ENCODE results near the gene IDI2.

IDI2 gene

DNA sequence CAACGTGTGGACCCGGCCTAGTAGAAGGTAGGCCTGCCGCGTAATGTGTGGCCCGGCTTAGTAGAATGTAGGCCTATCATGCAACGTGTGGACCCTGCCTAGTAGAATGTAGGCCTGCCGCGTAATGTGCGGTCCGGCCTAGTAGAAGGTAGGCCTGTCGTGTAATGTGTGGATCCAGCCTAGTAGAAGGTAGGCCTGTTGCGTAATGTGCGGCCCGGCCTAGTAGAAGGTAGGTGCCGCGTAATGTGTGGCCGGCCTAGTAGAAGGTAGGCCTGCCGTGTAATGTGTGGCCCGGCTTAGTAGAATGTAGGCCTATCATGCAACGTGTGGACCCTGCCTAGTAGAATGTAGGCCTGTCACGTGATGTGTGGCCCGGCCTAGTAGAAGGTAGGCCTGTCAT, 49.3 kb downstream of the IDI2 start:
- DNase-seq, result no peak

DNA sequence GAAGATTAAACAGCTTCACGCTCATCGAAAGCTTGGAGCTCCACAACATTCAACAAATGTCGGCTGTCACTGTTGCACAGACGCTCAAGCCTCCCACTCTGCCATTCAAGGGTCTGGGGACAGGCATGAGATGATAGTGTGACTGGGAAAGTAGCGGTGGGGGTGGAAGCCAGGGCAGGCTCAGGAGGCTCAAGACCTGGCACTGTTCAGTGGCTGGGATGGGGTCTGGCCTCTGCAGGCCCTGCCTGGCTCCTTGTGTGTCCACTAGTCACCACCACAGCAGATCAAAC, 50.9 kb downstream of the IDI2 start:
- no peak for DNase-seq

DNA sequence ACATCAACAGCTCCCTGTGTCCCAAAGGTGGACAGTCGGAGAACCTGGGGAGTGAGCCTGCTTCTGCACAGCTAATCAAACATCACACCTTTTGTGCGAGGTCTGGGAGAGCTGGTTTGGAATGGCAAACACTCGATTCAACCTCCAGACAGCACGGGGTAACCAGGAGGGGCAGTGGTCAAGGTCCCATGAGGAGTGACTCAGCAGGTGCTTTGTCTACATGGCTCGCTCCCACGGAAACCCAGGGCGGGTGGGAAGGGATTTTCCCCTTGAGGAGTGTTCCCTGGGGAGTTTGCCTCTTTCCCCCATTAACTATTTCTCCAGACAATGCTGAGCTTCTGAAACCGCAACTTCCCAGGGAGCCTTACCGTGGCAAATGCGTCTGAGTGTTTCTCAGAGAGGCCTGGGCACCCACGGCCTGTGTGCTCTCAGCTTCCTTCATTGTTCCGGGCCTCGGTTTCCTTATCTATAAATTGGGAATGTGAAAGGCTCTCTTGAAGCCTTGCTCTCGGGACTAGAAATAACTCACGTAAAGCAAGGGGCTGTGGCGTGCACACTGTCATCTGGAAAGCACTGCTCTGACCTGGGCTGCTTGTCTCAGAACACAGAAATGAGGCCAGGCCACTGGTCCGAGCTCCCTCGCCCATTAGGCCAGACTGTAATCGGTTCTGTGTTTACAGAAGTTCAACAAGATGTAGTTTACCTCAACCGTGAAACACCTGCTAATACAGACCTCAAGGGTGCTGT, 51.4 kb downstream of the IDI2 start:
- no peak for DNase-seq

DNA sequence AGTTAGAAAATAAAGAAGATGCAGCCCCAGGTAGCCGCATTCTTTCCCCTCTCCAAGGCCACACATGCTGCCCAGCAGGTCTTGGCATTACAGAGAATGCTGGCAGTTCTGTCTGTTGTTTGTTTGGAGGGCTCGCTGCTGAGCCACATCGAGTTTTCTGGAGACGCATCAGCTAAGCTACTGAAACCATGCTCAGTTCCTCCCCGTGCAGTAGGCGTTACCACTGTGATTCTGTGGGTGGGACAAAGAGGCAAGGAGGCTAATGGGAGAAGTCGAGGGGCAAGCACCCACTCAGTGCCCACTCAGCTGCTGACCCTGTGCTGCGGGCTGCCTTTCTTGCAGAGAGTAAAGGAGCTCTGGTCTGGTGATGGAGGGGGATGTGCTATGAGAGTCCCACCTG, 52.9 kb downstream of the IDI2 start:
- no peak for DNase-seq

DNA sequence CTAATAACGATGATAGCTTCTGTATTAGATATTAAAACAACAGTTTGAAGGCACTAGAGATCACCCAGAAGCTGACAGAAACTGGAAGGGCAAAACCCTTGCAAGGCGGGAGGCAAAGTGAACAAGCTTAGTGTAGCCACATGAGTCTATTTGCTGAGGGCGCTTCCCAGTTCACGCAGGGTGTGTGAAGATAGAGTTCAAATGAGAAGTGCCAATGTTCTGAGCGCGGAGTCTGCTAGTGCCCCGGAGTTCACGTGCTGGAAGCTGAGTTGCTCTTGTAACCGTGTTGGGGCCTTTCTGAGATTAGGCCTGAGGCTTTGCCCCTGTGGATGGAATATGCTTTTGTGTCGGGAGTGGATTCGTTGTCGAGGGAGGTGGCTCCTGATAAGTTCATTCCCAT, 54.0 kb downstream of the IDI2 start:
- DNase-seq, result no peak

DNA sequence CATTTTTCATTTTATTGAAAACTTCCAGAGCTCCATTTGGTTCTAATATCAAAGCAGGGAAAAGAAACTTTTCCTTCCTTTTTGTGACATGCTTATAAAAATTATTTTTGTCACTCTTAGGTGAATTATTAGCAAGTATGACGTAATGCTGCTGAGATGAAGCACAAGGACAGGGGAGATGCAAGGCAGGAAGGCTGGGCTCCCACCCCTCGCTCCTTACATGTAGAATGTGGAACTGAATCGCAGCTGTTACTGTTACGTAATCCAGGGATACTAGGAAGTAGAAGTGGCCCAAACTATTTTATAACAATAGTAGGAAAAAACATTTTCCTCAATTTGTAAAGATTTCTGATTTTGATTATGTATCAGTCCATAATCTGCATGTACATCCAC, 54.5 kb downstream of the IDI2 start:
- no peak for DNase-seq

DNA sequence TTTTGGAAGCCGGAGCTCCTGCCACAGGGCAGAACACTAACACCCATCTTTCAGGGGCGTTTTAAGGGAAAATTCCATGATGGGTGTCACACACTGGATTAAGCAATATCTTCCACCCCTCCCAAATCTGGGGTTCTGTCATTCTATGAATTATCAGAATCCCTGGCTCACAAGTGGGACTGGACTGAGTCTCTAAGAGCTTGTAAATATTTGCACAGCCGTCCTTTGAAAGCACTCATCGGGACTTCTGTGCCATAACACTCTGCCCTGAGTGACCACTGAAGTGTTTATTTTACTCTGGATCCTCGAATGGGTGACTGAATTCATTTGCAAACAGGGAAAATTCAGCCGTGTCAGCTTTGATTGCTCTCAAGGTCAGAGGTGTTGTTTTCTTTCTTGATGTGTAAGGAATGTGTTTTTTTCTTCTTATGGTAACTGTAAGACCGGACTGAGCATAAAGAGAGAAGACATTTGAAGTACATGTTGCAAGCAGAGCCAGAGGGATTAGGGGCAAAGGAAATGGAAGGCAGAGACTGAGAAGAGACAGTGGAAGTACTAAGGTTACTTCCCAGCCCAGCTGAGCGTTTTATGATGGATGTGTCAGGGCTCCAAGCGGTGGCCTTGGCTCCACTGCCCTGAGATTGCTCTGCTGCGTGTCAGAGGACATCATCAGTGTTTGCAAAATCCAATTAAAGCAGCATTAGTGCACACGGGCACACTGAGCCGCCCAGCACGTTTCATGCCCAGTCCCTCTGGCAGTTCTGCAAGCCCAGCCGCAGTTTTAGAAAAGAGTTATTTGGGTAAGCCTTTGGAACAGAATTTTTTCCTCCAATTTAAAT, 55.1 kb downstream of the IDI2 start:
- DNase-seq, result peak; percentile 54

DNA sequence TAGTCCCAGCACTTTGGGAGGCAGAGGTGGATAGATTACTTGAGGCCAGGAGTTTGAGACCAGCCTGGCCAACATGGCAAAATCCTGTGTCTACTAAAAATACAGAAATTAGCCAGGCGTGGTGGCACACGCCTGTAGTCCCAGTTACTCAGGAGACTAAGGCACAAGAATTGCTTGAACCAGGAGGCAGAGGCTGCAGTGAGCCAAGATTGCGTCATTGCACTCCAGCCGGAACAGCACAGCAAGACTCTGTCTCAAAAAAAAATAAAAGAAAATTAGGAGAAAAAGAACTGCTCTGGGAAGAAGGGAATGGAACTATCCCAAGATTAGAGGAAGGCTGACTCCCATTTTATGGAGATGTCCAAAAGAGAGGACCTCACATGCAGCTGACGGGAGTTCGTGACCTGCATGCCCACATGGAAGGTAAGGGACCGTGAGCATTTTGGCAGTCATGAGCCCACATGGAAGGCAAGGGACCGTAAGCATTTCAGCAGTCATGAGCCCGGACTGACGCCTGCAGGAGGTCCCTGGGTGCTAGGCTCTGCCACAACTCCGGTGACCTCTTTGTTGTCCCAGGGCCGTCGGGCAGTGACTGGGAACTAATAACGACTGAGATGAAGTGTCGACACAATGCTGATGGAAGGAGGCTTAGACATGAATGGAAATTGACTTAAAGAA, 56.0 kb downstream of the IDI2 start:
- DNase-seq, result no peak

Measured in NCI-H1105 treated with DMSO at 0.1 percent for 48 hours (cell line).